Measurements from ENCODE around the gene TBL1Y.

GRCh38 chrY:7092836-7093235 is 182.3 kb downstream of the TBL1Y start:
- TF ChIP-seq CTCF (conservative IDR thresholded peaks at IDR 0.05; ENCODE audit: low read depth, low read length) (no peak), EZH2 (IDR thresholded peaks at IDR 0.05; ENCODE audit: borderline replicate concordance, low read depth, low read length, poor library complexity, severe bottlenecking) (no peak)

Data from A673 (cell line).